GM20000 (cell line): Measurements from ENCODE around the gene DEPP1.

Experiments used
- DNase-seq: peaks from one replicate; pipeline ENCODE4 v3.0.0; 2012; ENCODE audit warnings: low spot score
- CTCF ChIP-seq: IDR thresholded peaks from 2 replicates; pipeline ENCODE4 v1.5.1; 2012; ENCODE audit warnings: mild to moderate bottlenecking, control low read depth; ENCODE audit errors: extremely low read depth, missing control alignments

Gene DEPP1

GRCh38 chr10:44958196-44958897 lies 20.3 kb downstream of the DEPP1 start:
- no peak for DNase-seq

GRCh38 chr10:44956717-44957706 lies 21.6 kb downstream of the DEPP1 start:
- DNase-seq, result no peak
- TF ChIP-seq CTCF, result no peak

More at GRCh38 chr10:44958196-44958897, 20.3 kb downstream of the DEPP1 start:
- no peak for TF ChIP-seq CTCF

- no peak for DNase-seq
- TF ChIP-seq CTCF, result no peak
Measured at GRCh38 chr10:44956226-44956625, 22.4 kb downstream of the DEPP1 start.

GRCh38 chr10:44955413-44956070 lies 23.1 kb downstream of the DEPP1 start:
- no peak for DNase-seq
- TF ChIP-seq CTCF, result no peak

- no peak for TF ChIP-seq CTCF
- no peak for DNase-seq
Measured at GRCh38 chr10:44954962-44955361, 23.6 kb downstream of the DEPP1 start.

- TF ChIP-seq CTCF, result no peak
- no peak for DNase-seq
Measured at GRCh38 chr10:44954042-44954441, 24.6 kb downstream of the DEPP1 start.
